Measurements from ENCODE around the gene TNFRSF14. TPM values are rescaled to one million over a fixed set of nuclear protein-coding genes. Genes with fewer than 3 reads are reported as not detected.

Gene TNFRSF14
- total RNA-seq, 1 experiment from 2014 or later = 24.4 TPM

GRCh38 chr1:2607641-2608091 is 51.5 kb downstream of the TNFRSF14 start:
- Mint-ChIP-seq H3K27me3 (ENCODE audit: unreplicated experiment) (peaks cover 18% of the 10 kb centered on the region), H3K4me3 (ENCODE audit: low read depth, unreplicated experiment) (no peak overlapping the region), H3K4me1 (ENCODE audit: low read depth, unreplicated experiment) (no peaks in the 10 kb centered on the region), H3K27ac (ENCODE audit: unreplicated experiment) (no peak overlapping the region), H3K9me3 (ENCODE audit: low read depth, unreplicated experiment) (no peaks in the 10 kb centered on the region), H3K36me3 (ENCODE audit: insufficient read depth, unreplicated experiment) (peaks cover 3% of the 10 kb centered on the region)
- intact Hi-C loops (cut with micrococcal nuclease; ENCODE audit: unreplicated experiment) = no loop called here
- no TSS peak for BruUV-seq (replicated peaks)
- CTCF ChIA-PET = no interaction called here
- no peak for TF ChIP-seq CTCF (IDR thresholded peaks at IDR 0.05; ENCODE audit: unreplicated experiment)
- DNase-seq = no peak

GRCh38 chr1:2609319-2610035 is 53.3 kb downstream of the TNFRSF14 start:
- H3K27me3 Mint-ChIP-seq (ENCODE audit: unreplicated experiment) = peaks cover 29% of the 10 kb centered on the region
- no TSS peak for BruUV-seq (replicated peaks)
- intact Hi-C loops (cut with micrococcal nuclease; ENCODE audit: unreplicated experiment) = no loop called here
- H3K9me3 Mint-ChIP-seq (ENCODE audit: low read depth, unreplicated experiment) = peaks cover 2% of the 10 kb centered on the region
- TF ChIP-seq CTCF (IDR thresholded peaks at IDR 0.05; ENCODE audit: unreplicated experiment) = no peak
- H3K4me3 Mint-ChIP-seq (ENCODE audit: low read depth, unreplicated experiment) = no peak overlapping the region
- no peak for DNase-seq
- H3K4me1 Mint-ChIP-seq (ENCODE audit: low read depth, unreplicated experiment) = no peaks in the 10 kb centered on the region
- CTCF ChIA-PET = no interaction called here
- H3K36me3 Mint-ChIP-seq (ENCODE audit: insufficient read depth, unreplicated experiment) = no peaks in the 10 kb centered on the region
- H3K27ac Mint-ChIP-seq (ENCODE audit: unreplicated experiment) = no peak overlapping the region

GRCh38 chr1:2610036-2610959 is 54.1 kb downstream of the TNFRSF14 start:
- no peak for DNase-seq
- TF ChIP-seq CTCF (IDR thresholded peaks at IDR 0.05; ENCODE audit: unreplicated experiment) = no peak
- Mint-ChIP-seq H3K27me3 (ENCODE audit: unreplicated experiment) (peaks cover 37% of the 10 kb centered on the region), H3K9me3 (ENCODE audit: low read depth, unreplicated experiment) (peaks cover 2% of the 10 kb centered on the region), H3K36me3 (ENCODE audit: insufficient read depth, unreplicated experiment) (no peaks in the 10 kb centered on the region), H3K27ac (ENCODE audit: unreplicated experiment) (no peak overlapping the region), H3K4me1 (ENCODE audit: low read depth, unreplicated experiment) (no peaks in the 10 kb centered on the region), H3K4me3 (ENCODE audit: low read depth, unreplicated experiment) (no peak overlapping the region)
- BruUV-seq (replicated peaks) = no TSS peak
- intact Hi-C loops (cut with micrococcal nuclease; ENCODE audit: unreplicated experiment) = no loop called here
- CTCF ChIA-PET = interaction anchor here (0.7 kb wide), 1 partner anchor 1324 kb away, joined by 3 read pairs; no protein-coding TSS in a partner anchor

GRCh38 chr1:2611031-2611501 is 54.9 kb downstream of the TNFRSF14 start:
- Mint-ChIP-seq H3K27ac (ENCODE audit: unreplicated experiment) (no peak overlapping the region), H3K36me3 (ENCODE audit: insufficient read depth, unreplicated experiment) (no peaks in the 10 kb centered on the region), H3K27me3 (ENCODE audit: unreplicated experiment) (peaks cover 45% of the 10 kb centered on the region), H3K9me3 (ENCODE audit: low read depth, unreplicated experiment) (peaks cover 3% of the 10 kb centered on the region), H3K4me3 (ENCODE audit: low read depth, unreplicated experiment) (no peak overlapping the region), H3K4me1 (ENCODE audit: low read depth, unreplicated experiment) (no peaks in the 10 kb centered on the region)
- TF ChIP-seq CTCF (IDR thresholded peaks at IDR 0.05; ENCODE audit: unreplicated experiment) = no peak
- DNase-seq = peak; percentile 24
- CTCF ChIA-PET = interaction anchor here (0.7 kb wide), 1 partner anchor 1325 kb away, joined by 3 read pairs; no protein-coding TSS in a partner anchor
- intact Hi-C loops (cut with micrococcal nuclease; ENCODE audit: unreplicated experiment) = no loop called here
- no TSS peak for BruUV-seq (replicated peaks)

Measured in Calu3 (cell line).